H1 (cell line): ENCODE measurements around the gene CFAP97D2. TPM values are rescaled to one million over a fixed set of nuclear protein-coding genes. Genes with fewer than 3 reads are reported as not detected.

Source experiments
- KDM5A ChIP-seq: fragments of 200-600 bp; IDR thresholded peaks from 2 replicates; pipeline ENCODE4 v1.7.1; 2012; ENCODE audit warnings: mild to moderate bottlenecking, low read length, inconsistent platforms, mixed read lengths
- RNF2 ChIP-seq: fragments of 200-900, 300-1000 bp; sonication (generic); IDR thresholded peaks from 2 replicates; pipeline ENCODE4 v1.7.1; 2016; ENCODE audit warnings: borderline replicate concordance, low read depth, mild to moderate bottlenecking, antibody characterized with exemption, low read length; ENCODE audit not compliant: poor library complexity, severe bottlenecking; ENCODE audit errors: missing control alignments
- polyA plus RNA-seq, 7 experiments: library from polyadenylated mRNA; depleted of rRNA in 3 of 7; stranded (reverse) in 5 of 7; unstranded in 2 of 7; fragments of >200 nt in 5 of 7; fragments of 200-250 nt in 2 of 7; gene quantifications; 1 replicate in 5 of 7; 2 replicates in 1 of 7; 4 replicates in 1 of 7; pipeline versions ENCODE4 v1.2.1 to v1.2.3, GENCODE V29; 2011 to 2013; ENCODE audit warnings: missing spikeins in 2 of 7, mixed read lengths in 2 of 7
- total RNA-seq: library from RNA; stranded (reverse); fragmentation: NEBNext Ultra II Directional; extraction: Animal tissue kit (Norgen Biotek cat#: 25700); gene quantifications from 2 replicates; pipeline ENCODE4 v1.2.1, GENCODE V29; 2021
- TF ChIP-seq, protein P1 (sequence below): fragments of 300-600 bp; sonication (generic); IDR thresholded peaks from 2 replicates; pipeline ENCODE4 v1.7.1; 2012; ENCODE audit warnings: low read length, moderate library complexity, mild to moderate bottlenecking, inconsistent platforms; ENCODE audit not compliant: insufficient replicate concordance

The CFAP97D2 gene
- total and polyA plus RNA-seq, 2 of the 8 experiments (the other 6 are each of a cell fraction or from before 2014, with no cell fraction given), result not detected

DNA sequence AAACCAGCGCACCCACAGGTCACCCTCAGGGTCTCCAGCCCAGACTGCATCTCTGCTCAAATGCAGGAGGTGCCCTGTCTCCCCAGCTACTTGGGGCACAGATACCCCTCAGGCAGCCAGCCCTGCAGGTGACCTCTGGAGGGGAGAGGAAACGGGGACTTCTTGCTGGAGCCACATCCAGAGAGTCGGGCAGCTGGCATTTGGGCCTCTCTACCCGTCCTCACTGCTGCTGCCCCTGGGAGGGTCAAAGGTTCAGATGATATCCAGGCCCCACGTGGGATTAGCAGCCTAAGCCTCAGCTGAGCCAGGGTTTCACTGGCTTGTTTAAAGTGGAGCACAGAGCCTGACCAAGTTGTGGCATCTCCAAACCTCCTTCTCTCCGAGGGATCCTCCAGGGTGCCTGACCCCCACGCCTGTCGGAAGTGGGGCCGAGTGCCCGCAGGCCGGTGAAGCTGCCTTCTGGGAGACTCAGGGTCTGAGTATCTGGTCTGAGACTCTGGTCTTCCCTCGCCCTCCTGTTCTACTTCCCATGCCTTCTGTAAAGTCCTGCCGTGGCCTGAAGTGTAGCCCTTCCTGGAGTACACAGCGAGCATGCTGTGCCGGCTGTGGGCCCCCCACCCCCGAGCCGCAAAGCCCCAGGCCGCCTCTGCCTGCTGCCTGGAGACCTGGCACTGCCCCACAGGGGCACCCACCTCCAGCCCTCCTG lies 48.8 kb upstream of the CFAP97D2 start (continued):
- TF ChIP-seq, protein P1, sequence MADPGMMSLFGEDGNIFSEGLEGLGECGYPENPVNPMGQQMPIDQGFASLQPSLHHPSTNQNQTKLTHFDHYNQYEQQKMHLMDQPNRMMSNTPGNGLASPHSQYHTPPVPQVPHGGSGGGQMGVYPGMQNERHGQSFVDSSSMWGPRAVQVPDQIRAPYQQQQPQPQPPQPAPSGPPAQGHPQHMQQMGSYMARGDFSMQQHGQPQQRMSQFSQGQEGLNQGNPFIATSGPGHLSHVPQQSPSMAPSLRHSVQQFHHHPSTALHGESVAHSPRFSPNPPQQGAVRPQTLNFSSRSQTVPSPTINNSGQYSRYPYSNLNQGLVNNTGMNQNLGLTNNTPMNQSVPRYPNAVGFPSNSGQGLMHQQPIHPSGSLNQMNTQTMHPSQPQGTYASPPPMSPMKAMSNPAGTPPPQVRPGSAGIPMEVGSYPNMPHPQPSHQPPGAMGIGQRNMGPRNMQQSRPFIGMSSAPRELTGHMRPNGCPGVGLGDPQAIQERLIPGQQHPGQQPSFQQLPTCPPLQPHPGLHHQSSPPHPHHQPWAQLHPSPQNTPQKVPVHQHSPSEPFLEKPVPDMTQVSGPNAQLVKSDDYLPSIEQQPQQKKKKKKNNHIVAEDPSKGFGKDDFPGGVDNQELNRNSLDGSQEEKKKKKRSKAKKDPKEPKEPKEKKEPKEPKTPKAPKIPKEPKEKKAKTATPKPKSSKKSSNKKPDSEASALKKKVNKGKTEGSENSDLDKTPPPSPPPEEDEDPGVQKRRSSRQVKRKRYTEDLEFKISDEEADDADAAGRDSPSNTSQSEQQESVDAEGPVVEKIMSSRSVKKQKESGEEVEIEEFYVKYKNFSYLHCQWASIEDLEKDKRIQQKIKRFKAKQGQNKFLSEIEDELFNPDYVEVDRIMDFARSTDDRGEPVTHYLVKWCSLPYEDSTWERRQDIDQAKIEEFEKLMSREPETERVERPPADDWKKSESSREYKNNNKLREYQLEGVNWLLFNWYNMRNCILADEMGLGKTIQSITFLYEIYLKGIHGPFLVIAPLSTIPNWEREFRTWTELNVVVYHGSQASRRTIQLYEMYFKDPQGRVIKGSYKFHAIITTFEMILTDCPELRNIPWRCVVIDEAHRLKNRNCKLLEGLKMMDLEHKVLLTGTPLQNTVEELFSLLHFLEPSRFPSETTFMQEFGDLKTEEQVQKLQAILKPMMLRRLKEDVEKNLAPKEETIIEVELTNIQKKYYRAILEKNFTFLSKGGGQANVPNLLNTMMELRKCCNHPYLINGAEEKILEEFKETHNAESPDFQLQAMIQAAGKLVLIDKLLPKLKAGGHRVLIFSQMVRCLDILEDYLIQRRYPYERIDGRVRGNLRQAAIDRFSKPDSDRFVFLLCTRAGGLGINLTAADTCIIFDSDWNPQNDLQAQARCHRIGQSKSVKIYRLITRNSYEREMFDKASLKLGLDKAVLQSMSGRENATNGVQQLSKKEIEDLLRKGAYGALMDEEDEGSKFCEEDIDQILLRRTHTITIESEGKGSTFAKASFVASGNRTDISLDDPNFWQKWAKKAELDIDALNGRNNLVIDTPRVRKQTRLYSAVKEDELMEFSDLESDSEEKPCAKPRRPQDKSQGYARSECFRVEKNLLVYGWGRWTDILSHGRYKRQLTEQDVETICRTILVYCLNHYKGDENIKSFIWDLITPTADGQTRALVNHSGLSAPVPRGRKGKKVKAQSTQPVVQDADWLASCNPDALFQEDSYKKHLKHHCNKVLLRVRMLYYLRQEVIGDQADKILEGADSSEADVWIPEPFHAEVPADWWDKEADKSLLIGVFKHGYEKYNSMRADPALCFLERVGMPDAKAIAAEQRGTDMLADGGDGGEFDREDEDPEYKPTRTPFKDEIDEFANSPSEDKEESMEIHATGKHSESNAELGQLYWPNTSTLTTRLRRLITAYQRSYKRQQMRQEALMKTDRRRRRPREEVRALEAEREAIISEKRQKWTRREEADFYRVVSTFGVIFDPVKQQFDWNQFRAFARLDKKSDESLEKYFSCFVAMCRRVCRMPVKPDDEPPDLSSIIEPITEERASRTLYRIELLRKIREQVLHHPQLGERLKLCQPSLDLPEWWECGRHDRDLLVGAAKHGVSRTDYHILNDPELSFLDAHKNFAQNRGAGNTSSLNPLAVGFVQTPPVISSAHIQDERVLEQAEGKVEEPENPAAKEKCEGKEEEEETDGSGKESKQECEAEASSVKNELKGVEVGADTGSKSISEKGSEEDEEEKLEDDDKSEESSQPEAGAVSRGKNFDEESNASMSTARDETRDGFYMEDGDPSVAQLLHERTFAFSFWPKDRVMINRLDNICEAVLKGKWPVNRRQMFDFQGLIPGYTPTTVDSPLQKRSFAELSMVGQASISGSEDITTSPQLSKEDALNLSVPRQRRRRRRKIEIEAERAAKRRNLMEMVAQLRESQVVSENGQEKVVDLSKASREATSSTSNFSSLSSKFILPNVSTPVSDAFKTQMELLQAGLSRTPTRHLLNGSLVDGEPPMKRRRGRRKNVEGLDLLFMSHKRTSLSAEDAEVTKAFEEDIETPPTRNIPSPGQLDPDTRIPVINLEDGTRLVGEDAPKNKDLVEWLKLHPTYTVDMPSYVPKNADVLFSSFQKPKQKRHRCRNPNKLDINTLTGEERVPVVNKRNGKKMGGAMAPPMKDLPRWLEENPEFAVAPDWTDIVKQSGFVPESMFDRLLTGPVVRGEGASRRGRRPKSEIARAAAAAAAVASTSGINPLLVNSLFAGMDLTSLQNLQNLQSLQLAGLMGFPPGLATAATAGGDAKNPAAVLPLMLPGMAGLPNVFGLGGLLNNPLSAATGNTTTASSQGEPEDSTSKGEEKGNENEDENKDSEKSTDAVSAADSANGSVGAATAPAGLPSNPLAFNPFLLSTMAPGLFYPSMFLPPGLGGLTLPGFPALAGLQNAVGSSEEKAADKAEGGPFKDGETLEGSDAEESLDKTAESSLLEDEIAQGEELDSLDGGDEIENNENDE, result no peak
- TF ChIP-seq KDM5A (no peak), RNF2 (no peak)
